NOMO-1 treated with dmso at 0.1 percent for 144 hours (cell line): ENCODE results near the gene THEMIS.

Experiments
- DNase-seq: peaks from one replicate; lab custom pipeline; 2025; ENCODE audit not compliant: unreplicated experiment; lab: John Stamatoyannopoulos, UW

THEMIS gene

DNA sequence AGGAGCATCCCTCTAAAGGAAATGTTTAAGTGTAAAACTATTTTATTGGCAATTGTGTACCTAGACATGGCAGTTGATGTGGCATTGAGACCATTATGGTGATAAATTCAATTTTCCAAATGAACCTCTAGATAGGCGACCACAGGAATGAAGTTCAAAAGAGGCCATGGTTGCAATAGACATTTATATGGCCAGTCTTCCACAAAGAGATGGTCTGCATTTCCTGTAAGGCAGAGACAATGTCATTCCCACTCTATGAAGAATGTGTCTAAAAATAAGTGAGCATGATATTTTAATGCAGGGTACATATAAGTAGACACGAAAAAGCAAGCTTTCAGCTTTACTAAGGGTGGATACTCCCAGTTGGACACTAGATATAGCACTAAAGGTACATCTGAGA, 40.9 kb downstream of the THEMIS start:
- DNase-seq = no peak

- no peak for DNase-seq
Observed at GRCh38 chr6:127858727-127859391, 42.0 kb downstream of the THEMIS start.

DNA sequence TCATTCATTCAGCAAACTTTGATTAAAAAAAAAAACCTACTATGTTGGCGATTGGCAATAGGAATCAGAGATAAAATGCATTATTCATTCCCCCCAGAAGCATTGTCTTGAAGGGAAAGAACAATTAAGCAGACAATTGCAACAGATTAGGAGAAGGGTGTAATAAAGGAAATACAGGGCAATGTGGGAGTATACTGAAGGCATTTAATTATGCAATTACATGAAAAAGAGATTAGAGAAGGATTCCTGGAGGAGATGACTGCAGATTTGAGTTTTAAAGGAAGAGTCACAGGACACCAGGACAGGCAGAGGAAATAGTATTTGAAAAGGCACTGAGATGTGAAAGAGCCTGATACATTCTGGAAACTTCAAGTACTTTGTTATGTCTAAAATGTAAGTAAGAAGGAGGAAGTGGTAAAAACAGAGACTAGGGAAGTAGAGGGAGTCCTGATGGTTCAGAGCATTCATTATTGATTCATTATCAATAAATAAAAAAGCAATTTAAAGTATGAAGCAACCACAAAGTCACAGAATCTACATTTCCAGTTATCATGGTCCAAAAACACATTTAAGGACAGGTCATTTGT, 43.7 kb downstream of the THEMIS start:
- no peak for DNase-seq

GRCh38 chr6:127855542-127856159, 45.2 kb downstream of the THEMIS start:
- DNase-seq = no peak

DNA sequence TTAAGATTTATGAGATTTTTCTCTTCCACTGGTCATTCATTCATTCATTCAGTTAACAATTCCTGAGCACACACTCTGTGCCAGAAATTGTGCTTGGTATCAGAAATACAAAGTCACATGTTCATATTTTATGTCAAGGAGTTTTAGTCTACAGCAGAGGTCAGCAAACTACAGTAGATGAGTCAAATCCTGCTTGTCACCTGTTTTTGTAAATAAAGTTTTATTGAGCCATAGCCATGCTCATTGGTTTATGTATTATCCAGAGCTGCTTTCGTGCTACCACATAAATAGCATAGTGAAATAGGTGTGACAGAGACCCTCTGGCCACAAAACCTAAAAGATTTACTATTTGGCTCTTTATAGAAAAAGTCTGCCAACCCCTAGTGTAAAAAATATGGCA, 46.8 kb downstream of the THEMIS start:
- no peak for DNase-seq

- DNase-seq = no peak
Observed at GRCh38 chr6:127851197-127851596, 49.7 kb downstream of the THEMIS start.

- no peak for DNase-seq
Observed at GRCh38 chr6:127845242-127845641, 55.6 kb downstream of the THEMIS start.

GRCh38 chr6:127844529-127844928, 56.3 kb downstream of the THEMIS start:
- DNase-seq = no peak

GRCh38 chr6:127843582-127843981, 57.3 kb downstream of the THEMIS start:
- no peak for DNase-seq

DNA sequence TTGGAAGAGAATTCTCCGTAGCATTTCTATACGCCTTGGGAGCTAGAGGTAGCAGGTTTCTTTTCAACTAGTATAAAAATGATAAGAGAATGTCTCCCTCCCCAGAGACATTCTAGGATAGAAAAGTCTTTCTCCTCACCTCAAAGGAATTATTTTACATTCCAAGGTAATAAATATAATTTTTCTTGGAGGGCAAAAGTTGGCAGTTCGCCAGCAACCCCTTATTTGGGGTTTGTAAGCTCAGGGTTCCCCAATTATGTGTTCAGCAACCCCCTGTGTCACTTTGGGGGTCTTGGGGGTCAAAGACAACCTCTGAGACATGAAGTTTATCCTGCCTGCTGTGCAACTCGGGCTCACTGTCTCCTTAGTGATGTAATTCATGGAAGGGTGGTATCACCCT, 58.3 kb downstream of the THEMIS start:
- no peak for DNase-seq

DNA sequence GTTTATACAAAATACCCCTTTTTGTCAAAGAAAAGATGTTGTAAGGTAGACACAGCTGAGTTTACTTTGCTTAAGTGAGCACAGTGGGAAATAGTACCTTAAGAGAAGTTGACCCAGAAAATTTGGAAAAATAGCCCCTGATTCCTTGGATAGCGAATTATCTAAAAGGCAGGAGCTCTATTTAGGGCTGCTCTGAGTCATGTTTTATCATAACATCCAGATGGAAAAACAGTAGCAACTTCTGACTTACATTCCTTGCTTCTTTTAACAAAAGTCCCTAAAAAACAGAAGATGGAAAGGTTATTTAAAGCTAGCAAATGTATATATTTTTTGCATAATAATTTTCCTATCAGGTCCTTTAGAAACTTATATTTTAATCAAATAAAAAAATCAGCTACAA, 59.0 kb downstream of the THEMIS start:
- no peak for DNase-seq

DNA sequence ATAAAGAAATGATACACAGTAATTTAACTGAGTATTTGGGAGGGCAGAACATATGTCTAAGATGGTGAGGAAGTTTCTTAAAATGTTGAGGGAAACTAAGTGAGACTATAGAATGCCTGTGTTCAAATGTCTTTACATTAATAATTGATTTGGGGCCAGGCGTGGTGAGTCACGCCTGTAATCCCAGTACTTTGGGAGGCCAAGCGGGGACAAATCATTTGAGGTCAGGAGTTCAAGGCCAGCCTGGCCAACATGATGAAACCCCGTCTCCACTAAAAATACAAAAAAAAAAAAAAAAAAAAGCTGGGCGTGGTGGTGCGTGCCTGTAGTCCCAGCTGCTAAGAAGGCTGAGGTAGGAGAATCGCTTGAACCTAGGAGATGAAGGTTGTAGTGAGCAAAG, 66.7 kb downstream of the THEMIS start:
- no peak for DNase-seq

- DNase-seq = no peak
Observed at GRCh38 chr6:127833336-127833735, 67.5 kb downstream of the THEMIS start.

GRCh38 chr6:127832381-127832780, 68.5 kb downstream of the THEMIS start:
- no peak for DNase-seq

GRCh38 chr6:127824061-127824460, 76.8 kb downstream of the THEMIS start:
- DNase-seq = no peak

DNA sequence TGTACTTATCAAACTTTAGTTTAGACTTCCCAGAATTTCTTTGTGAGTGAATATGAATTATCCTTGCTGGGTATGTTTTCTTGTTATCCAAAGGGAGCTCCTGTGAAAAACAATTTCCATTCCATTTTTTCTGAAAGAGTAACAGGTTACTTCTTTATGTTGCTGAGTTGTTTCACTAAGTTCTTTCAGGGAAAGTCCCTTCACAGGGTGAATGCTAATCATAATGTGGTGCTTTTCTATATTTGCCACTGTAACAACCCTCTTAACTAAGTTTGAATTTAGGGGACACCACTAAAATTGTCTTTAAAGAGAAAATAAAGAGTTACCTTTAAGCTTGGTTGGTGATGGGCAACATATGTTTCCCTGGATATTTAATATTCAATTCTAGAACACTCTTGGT, 79.4 kb downstream of the THEMIS start:
- no peak for DNase-seq

DNA sequence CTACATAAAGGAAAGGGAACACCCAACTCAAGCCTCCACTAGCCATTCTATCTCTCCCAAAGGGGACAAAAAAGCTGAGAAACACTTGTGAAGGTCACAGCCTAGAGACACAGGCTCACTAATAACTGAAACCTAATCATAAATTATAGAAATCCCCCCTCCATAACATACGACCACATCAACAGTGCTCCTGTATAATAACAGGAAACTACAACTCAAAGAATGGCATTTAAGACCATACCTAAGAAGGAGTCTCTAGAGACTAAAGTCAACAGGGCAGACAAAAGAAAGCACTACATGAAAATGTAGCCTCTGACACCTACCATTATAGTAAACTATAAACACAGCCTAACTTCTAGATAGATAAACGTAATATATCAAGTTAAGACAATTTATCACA, 82.7 kb downstream of the THEMIS start:
- DNase-seq = no peak

DNA sequence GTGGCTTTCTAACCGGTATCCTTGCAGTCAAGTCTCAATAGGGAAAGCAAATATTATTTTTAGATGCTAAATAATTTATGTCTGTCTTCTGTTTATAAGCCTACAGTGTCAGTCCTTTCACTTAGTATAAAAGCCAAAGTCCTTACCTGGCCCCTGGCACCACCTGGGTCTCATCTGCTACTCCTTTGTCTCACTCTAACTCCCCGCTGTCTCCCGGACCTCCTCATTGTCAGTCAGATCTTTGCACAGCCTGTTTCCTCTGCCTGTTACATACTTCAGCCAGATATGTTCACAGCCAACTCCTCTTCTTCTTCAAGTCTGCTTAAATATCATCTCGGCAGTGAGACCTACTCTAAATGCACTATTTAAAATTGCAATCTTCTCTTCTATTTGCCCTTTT, 84.2 kb downstream of the THEMIS start:
- no peak for DNase-seq

- no peak for DNase-seq
Observed at GRCh38 chr6:127813699-127814027, 87.2 kb downstream of the THEMIS start.

DNA sequence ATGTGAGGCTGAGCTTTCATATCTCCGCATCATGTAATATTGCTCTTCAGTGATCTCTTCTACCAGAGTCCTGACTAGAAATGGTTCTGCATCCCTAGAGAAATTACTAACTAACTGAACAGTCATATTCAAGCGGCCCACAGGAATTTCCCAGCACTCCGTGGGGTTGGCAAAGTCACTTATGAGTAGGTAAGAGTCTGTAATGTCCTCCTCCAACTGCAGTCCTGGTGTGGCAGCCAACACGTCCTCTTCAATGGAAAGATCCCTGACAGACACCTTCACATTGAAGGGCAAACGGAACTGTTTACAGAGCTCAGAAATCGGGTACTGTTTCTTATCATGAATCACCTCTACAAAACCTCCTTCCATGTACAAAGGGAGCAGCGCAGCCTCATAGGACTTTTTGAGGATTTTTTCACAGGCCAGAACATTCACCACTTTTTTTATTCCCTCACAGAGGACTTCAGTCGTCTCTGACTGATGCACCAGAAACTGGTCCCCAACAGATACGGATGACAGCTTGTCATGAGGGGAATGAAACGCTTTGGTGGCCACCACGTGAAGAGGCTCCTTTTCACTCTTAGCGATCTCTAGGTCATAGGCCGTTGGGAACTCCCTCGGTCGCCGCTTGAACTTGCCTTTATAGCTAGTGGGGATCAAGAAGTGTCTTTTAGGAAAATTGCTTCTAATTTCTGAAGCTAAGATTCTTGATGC, 87.7 kb downstream of the THEMIS start:
- DNase-seq = no peak

- DNase-seq = no peak
Observed at GRCh38 chr6:127811900-127812570, 88.8 kb downstream of the THEMIS start.
